K562 (cell line): ENCODE results near the gene SKIDA1. TPM values are rescaled to one million over a fixed set of nuclear protein-coding genes. Genes with fewer than 3 reads are reported as not detected.
A peak's percentile ranks its signal among the peaks of the same experiment; 100 is the strongest.

Experiments used
- ATF1 ChIP-seq, 2 experiments: fragments of 450-650 bp in 1 of 2; IDR thresholded peaks; 2 replicates each; pipeline ENCODE4 v1.6.1; 2016; ENCODE audit warnings: missing compliant biosample characterization in 1 of 2, missing genetic modification characterization in 1 of 2
- BRD4 ChIP-seq: fragments of 200-600 bp; sonication (generic); IDR thresholded peaks from 2 replicates; pipeline ENCODE4 v1.6.1; 2017; ENCODE audit warnings: inconsistent platforms
- BRD9 ChIP-seq: fragments of 450-650 bp; IDR thresholded peaks from 2 replicates; pipeline ENCODE4 v1.6.1; 2018; ENCODE audit warnings: low read depth; ENCODE audit not compliant: partially characterized antibody
- CAMTA2 ChIP-seq: fragments of 250-450 bp; sonication (Bioruptor Pico); conservative IDR thresholded peaks from 2 replicates; pipeline ENCODE4 v1.5.1; 2022
- CBFB ChIP-seq: sonication (generic); formaldehyde crosslinking; IDR thresholded peaks from 2 replicates; pipeline ENCODE4 v1.4.0; 2020; ENCODE audit warnings: mild to moderate bottlenecking, missing genetic modification reagents
- HMGN3 ChIP-seq: IDR thresholded peaks from 2 replicates; pipeline ENCODE4 v1.6.1; 2011; ENCODE audit warnings: borderline replicate concordance, low read depth, mild to moderate bottlenecking, mixed read lengths, low read length; ENCODE audit not compliant: insufficient read length; ENCODE audit errors: extremely low read depth
- HNRNPLL ChIP-seq: fragments of 200-400 bp; formaldehyde crosslinking; IDR thresholded peaks from 2 replicates; pipeline ENCODE4 v1.6.1; 2017; ENCODE audit warnings: low read length, low read depth, mild to moderate bottlenecking; ENCODE audit not compliant: poor library complexity, severe bottlenecking
- JUND ChIP-seq, 2 experiments: IDR thresholded peaks; 2 replicates in 1 of 2; 3 replicates in 1 of 2; pipeline ENCODE4 v1.6.1; 2011; ENCODE audit warnings: borderline replicate concordance in 2 of 2, low read depth in 2 of 2, low read length in 2 of 2, improper control_type of control experiment in 1 of 2, missing biosample characterization in 1 of 2, missing genetic modification characterization in 1 of 2, missing genetic modification reagents in 1 of 2
- MBD2 ChIP-seq: sonication (generic); IDR thresholded peaks from 2 replicates; pipeline ENCODE4 v1.6.1; 2016; ENCODE audit warnings: low read depth, borderline replicate concordance
- MCM5 ChIP-seq: fragments of 450-650 bp; IDR thresholded peaks from 2 replicates; pipeline ENCODE4 v1.6.1; 2016; ENCODE audit warnings: low read depth
- MCM7 ChIP-seq, 2 experiments: fragments of 450-650 bp; IDR thresholded peaks; 2 replicates each; pipeline ENCODE4 v1.6.1; 2016 to 2018
- NCOA1 ChIP-seq: fragments of 450-650 bp; IDR thresholded peaks from 2 replicates; pipeline ENCODE4 v1.6.1; 2016; ENCODE audit warnings: low read depth
- NFIX ChIP-seq: fragments of 250-450 bp; sonication (Bioruptor Pico); IDR thresholded peaks from 2 replicates; pipeline ENCODE4 v1.4.0; 2020; ENCODE audit warnings: low read depth, mild to moderate bottlenecking, moderate library complexity
- PHF21A ChIP-seq: fragments of 450-650 bp; IDR thresholded peaks from 2 replicates; pipeline ENCODE4 v1.6.1; 2017; ENCODE audit warnings: low read depth, borderline replicate concordance
- PRMT5 ChIP-seq: sonication (generic); formaldehyde crosslinking; IDR thresholded peaks from 2 replicates; pipeline ENCODE4 v1.5.0; 2020; ENCODE audit warnings: missing genetic modification reagents
- PURB ChIP-seq: sonication (generic); formaldehyde crosslinking; IDR thresholded peaks from 2 replicates; pipeline ENCODE4 v1.9.0; 2021; ENCODE audit warnings: low read depth, mild to moderate bottlenecking, missing genetic modification reagents
- SMARCE1 ChIP-seq: fragments of 450-650 bp; IDR thresholded peaks from 2 replicates; pipeline ENCODE4 v1.7.1; 2016; ENCODE audit warnings: mild to moderate bottlenecking
- SNIP1 ChIP-seq: fragments of 450-650 bp; IDR thresholded peaks from 2 replicates; pipeline ENCODE4 v1.7.1; 2017; ENCODE audit warnings: low read depth, mild to moderate bottlenecking
- TCFL5 ChIP-seq: fragments of 250-450 bp; sonication (Bioruptor Pico); conservative IDR thresholded peaks from 2 replicates; pipeline ENCODE4 v1.6.1; 2021; ENCODE audit warnings: mild to moderate bottlenecking, moderate library complexity, matching md5 sums
- XRCC5 ChIP-seq: fragments of 200-400 bp; formaldehyde crosslinking; IDR thresholded peaks from 2 replicates; pipeline ENCODE4 v1.6.1; 2017; ENCODE audit warnings: low read depth, mild to moderate bottlenecking, low read length
- ZNF134 ChIP-seq: fragments of 250-450 bp; sonication (Bioruptor Pico); conservative IDR thresholded peaks from 2 replicates; pipeline ENCODE4 v1.4.0; 2020
- ZNF146 ChIP-seq: IDR thresholded peaks from one replicate; pipeline ENCODE4 v1.6.1; 2018; ENCODE audit warnings: missing compliant biosample characterization; ENCODE audit not compliant: unreplicated experiment
- polyA plus RNA-seq, 8 experiments: library from polyadenylated mRNA; depleted of rRNA in 4 of 8; stranded (reverse) in 5 of 8; unstranded in 3 of 8; fragments of >200 nt; fragmentation: Nextera tagmentation in 2 of 8; fragmentation: Illumina TruSeq in 1 of 8; extraction: Ambion mirVana in 2 of 8; extraction: Trizol in 1 of 8; gene quantifications; 2 replicates each; pipeline versions ENCODE4 v1.2.1 to v1.2.3, GENCODE V29; 2011 to 2014; ENCODE audit warnings: inconsistent platforms in 1 of 8, missing spikeins in 1 of 8
- total RNA-seq, 7 experiments: library from RNA; depleted of rRNA in 6 of 7; stranded (reverse); fragments of >200 nt in 6 of 7; fragmentation: Illumina TruSeq in 2 of 7; extraction: Trizol in 2 of 7; gene quantifications; 2 replicates each; pipeline versions ENCODE4 v1.2.1 to v1.2.3, GENCODE V29; 2011 to 2021; ENCODE audit warnings: low replicate concordance in 1 of 7
- TF ChIP-seq, protein P1 (sequence below): fragments of 250-450 bp; sonication (Bioruptor Pico); IDR thresholded peaks from 2 replicates; pipeline ENCODE4 v1.5.1; 2021; ENCODE audit warnings: mild to moderate bottlenecking
- TF ChIP-seq, protein P2 (sequence below), 2 experiments: fragments of 450-650 bp; conservative IDR thresholded peaks; 2 replicates each; pipeline ENCODE4 v1.6.1; 2017; ENCODE audit warnings: mild to moderate bottlenecking in 2 of 2, moderate library complexity in 2 of 2
- TF ChIP-seq, protein P3 (sequence below): sonication (generic); formaldehyde crosslinking; IDR thresholded peaks from 2 replicates; pipeline ENCODE4 v1.8.1; 2022; ENCODE audit warnings: missing genetic modification reagents

Gene SKIDA1
- total and polyA plus RNA-seq, 9 of the 15 experiments (the other 6 are each of a cell fraction or from before 2014, with no cell fraction given) = 0.05 to 1.1 (median 0.42) TPM

DNA sequence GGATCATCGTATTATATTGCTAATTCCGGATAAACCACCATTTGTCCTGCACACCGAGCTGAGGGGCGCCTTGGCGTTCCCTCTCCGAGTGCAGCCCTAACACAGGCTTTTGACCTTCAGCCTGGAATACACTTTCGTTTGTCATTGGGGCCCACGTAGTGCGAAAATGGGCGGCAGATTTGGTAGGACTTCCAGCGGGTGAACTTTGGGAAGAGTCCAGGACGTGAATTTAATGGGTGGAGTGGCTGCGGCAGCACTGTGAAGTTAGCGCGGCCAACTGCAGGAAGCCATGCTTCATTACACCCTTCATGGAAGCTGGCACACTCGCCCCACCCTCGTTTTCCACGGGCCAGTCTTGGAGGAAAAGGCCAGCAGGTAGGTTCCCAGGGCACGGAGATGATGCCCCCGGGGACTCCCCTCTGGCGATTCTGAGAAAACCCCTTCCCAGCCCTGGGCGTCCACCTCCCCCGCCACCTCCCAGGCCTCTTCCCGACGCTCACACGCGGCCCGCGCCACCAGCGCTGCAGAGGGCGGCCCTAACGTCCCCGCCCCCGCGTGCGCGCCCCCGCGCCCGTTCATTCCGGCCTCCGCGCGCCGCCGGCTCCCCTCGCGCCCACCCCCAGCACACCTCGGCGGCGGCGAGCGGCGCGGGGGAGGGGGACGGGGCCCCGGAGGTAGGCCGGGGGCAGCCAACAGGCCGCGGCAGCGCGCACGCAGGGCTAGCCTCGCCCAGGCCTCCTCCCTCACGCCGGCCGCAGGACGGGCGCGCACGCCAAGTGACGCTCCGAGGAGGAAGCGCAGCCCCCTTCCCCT lies 8.2 kb upstream of the SKIDA1 start, which contains the start of gene MLLT10 (continued):
- TF ChIP-seq, protein P1, sequence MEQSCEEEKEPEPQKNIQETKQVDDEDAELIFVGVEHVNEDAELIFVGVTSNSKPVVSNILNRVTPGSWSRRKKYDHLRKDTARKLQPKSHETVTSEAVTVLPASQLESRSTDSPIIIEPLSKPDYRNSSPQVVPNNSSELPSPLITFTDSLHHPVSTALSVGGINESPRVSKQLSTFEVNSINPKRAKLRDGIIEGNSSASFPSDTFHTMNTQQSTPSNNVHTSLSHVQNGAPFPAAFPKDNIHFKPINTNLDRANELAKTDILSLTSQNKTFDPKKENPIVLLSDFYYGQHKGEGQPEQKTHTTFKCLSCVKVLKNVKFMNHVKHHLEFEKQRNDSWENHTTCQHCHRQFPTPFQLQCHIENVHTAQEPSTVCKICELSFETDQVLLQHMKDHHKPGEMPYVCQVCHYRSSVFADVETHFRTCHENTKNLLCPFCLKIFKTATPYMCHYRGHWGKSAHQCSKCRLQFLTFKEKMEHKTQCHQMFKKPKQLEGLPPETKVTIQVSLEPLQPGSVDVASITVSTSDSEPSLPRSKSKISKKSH (CRISPR knock-in tag) = no peak
- TF ChIP-seq ATF1 (CRISPR knock-in tag; IDR thresholded peaks at IDR 0.05) (no peak), ATF1 (tag; IDR thresholded peaks at IDR 0.05) (peak; percentile 75), SMARCE1 (no peak), HNRNPLL (peak; percentile 88), TCFL5 (CRISPR knock-in tag) (no peak), ZNF134 (CRISPR knock-in tag) (0 out of 2 replicates have a peak, but pooled peaks have one; percentile 8), JUND (IDR thresholded peaks at IDR 0.05; ENCODE audit: borderline replicate concordance, low read depth, low read length) (no peak), JUND (tag; IDR thresholded peaks at IDR 0.05; ENCODE audit: borderline replicate concordance, low read depth, low read length) (no peak; the same call in 2 of the 3 replicates), PURB (CRISPR knock-in tag) (no peak), XRCC5 (peak; percentile 62; the same call in 1 of the 2 replicates), MCM7 (IDR thresholded peaks at IDR 0.05) (no peak), PRMT5 (CRISPR knock-in tag) (no peak), CBFB (CRISPR knock-in tag) (0 out of 2 replicates have a peak, but pooled peaks have one; percentile 26), BRD4 (peak; percentile 30; the same call in 1 of the 2 replicates), CAMTA2 (no peak; the same call in 1 of the 2 replicates), SNIP1 (no peak), PHF21A (no peak), MBD2 (no peak; the same call in 1 of the 2 replicates), BRD9 (peak; percentile 70), MCM5 (no peak), NFIX (CRISPR knock-in tag) (no peak), NCOA1 (no peak), ZNF146 (CRISPR knock-in tag) (no peak), HMGN3 (peak; percentile 88)
- TF ChIP-seq, protein P2, sequence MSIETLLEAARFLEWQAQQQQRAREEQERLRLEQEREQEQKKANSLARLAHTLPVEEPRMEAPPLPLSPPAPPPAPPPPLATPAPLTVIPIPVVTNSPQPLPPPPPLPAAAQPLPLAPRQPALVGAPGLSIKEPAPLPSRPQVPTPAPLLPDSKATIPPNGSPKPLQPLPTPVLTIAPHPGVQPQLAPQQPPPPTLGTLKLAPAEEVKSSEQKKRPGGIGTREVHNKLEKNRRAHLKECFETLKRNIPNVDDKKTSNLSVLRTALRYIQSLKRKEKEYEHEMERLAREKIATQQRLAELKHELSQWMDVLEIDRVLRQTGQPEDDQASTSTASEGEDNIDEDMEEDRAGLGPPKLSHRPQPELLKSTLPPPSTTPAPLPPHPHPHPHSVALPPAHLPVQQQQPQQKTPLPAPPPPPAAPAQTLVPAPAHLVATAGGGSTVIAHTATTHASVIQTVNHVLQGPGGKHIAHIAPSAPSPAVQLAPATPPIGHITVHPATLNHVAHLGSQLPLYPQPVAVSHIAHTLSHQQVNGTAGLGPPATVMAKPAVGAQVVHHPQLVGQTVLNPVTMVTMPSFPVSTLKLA (conservative IDR thresholded peaks at IDR 0.05) = peak; percentile 74
- TF ChIP-seq, protein P3, sequence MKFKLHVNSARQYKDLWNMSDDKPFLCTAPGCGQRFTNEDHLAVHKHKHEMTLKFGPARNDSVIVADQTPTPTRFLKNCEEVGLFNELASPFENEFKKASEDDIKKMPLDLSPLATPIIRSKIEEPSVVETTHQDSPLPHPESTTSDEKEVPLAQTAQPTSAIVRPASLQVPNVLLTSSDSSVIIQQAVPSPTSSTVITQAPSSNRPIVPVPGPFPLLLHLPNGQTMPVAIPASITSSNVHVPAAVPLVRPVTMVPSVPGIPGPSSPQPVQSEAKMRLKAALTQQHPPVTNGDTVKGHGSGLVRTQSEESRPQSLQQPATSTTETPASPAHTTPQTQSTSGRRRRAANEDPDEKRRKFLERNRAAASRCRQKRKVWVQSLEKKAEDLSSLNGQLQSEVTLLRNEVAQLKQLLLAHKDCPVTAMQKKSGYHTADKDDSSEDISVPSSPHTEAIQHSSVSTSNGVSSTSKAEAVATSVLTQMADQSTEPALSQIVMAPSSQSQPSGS (CRISPR knock-in tag) = no peak
